CD4-positive, alpha-beta T cell (primary cell): ENCODE measurements around the gene LHFPL3. TPM values are rescaled to one million over a fixed set of nuclear protein-coding genes. Genes with fewer than 3 reads are reported as not detected.

ENCODE experiments used
- ATAC-seq: fragments of 200-7000 bp; cut with Tn5 transposase; one replicate; pipeline ENCODE4 v1.10.0; 2022; ENCODE audit warnings: mild to moderate bottlenecking; ENCODE audit not compliant: poor library complexity
- CTCF ChIA-PET: fragments of 350-600 bp; sonication (Branson Sonifier 250); formaldehyde crosslinking; loops from one replicate; lab custom pipeline; 2021; ENCODE audit warnings: antibody characterized with exemption, inconsistent platforms; lab: Charles Lee
- POLR2A ChIA-PET: fragments of 350-600 bp; sonication (Branson Sonifier 250); formaldehyde crosslinking; loops from one replicate; lab custom pipeline; 2021; ENCODE audit warnings: antibody characterized with exemption, inconsistent platforms; lab: Charles Lee
- DNase-seq, 14 experiments: peaks; one replicate each; pipeline ENCODE4 v3.0.0-alpha.2; 2013 to 2020; ENCODE audit warnings: mixed read lengths in 2 of 14
- H3K27ac ChIP-seq, 2 donors: one replicate each; pipeline versions ENCODE4 v1.5.1 to v1.7.0; 2013; ENCODE audit warnings: low read length in 2 of 2, low read depth in 1 of 2, mild to moderate bottlenecking in 1 of 2
- H3K27me3 ChIP-seq, 2 experiments: 1 replicate in 1 of 2; 2 replicates in 1 of 2; pipeline versions ENCODE4 v1.6.1 to v1.7.0; 2013; ENCODE audit warnings: low read length in 2 of 2, control low read depth in 1 of 2, mild to moderate bottlenecking in 1 of 2, moderate library complexity in 1 of 2; ENCODE audit not compliant: insufficient read depth in 2 of 2, control insufficient read depth in 1 of 2
- H3K36me3 ChIP-seq: one replicate; pipeline ENCODE4 v1.6.1; 2013; ENCODE audit warnings: low read length, control low read depth; ENCODE audit not compliant: insufficient read depth
- H3K4me1 ChIP-seq: one replicate; pipeline ENCODE4 v1.6.1; 2013; ENCODE audit warnings: low read length, control low read depth; ENCODE audit not compliant: insufficient read depth
- H3K4me3 ChIP-seq: one replicate; pipeline ENCODE4 v1.5.1; 2013; ENCODE audit warnings: mild to moderate bottlenecking, low read length, moderate library complexity
- H3K9me3 ChIP-seq, 2 experiments: 1 replicate in 1 of 2; 2 replicates in 1 of 2; pipeline versions ENCODE4 v1.6.1 to v1.7.0; 2013; ENCODE audit warnings: low read length in 2 of 2, mild to moderate bottlenecking in 2 of 2, control low read depth in 1 of 2, moderate library complexity in 1 of 2; ENCODE audit not compliant: control insufficient read depth in 1 of 2, insufficient read depth in 1 of 2
- H3K27ac Mint-ChIP-seq: one replicate; pipeline ENCODE4 v1.8.0; 2020; ENCODE audit warnings: mixed read lengths
- H3K27me3 Mint-ChIP-seq: one replicate; pipeline ENCODE4 v1.8.0; 2021; ENCODE audit warnings: mixed read lengths
- H3K36me3 Mint-ChIP-seq: one replicate; pipeline ENCODE4 v1.8.0; 2021; ENCODE audit warnings: low read depth, mixed read lengths
- H3K4me1 Mint-ChIP-seq: one replicate; pipeline ENCODE4 v1.8.0; 2021; ENCODE audit warnings: low read depth, mixed read lengths
- H3K4me3 Mint-ChIP-seq: one replicate; pipeline ENCODE4 v1.8.0; 2020; ENCODE audit warnings: mild to moderate bottlenecking, mixed read lengths
- H3K9me3 Mint-ChIP-seq: one replicate; pipeline ENCODE4 v1.8.0; 2020; ENCODE audit warnings: mixed read lengths
- intact Hi-C, 2 experiments: fragments of 100-400 bp; cut with DNase I in 1 of 2; cut with micrococcal nuclease in 1 of 2; formaldehyde crosslinking; loops; one replicate each; pipeline versions ENCODE4 v1.15.1 to v1.9.0; 2023 to 2025; cut with DNase I, micrococcal nuclease
- total RNA-seq, 174 experiments: library from RNA in 2 of 174; stranded (reverse) in 2 of 174; gene quantifications; one replicate each; pipeline ENCODE4 v1.2.3 and lab custom pipeline; 2021 to 2026
- TF ChIP-seq, protein P1 (sequence below): fragments of 200-600 bp; IDR thresholded peaks from one replicate; pipeline ENCODE4 v1.8.0; 2022; ENCODE audit warnings: antibody characterized with exemption, mild to moderate bottlenecking

LHFPL3 gene
- total RNA-seq, 2 experiments from 2014 or later: not detected

GRCh38 chr7:104945599-104945956 is 617.2 kb downstream of the LHFPL3 start:
- H3K4me3 ChIP-seq: peak overlapping the region; percentile 29
- ATAC-seq (no peak), DNase-seq (no peak)
- intact Hi-C loops: loop anchor here (2.0 kb wide), 4 partner anchors 23 to 585 kb away; no protein-coding TSS in a partner anchor
- H3K4me1 Mint-ChIP-seq: peaks cover 66% of the 10 kb centered on the region
- TF ChIP-seq, protein P1, sequence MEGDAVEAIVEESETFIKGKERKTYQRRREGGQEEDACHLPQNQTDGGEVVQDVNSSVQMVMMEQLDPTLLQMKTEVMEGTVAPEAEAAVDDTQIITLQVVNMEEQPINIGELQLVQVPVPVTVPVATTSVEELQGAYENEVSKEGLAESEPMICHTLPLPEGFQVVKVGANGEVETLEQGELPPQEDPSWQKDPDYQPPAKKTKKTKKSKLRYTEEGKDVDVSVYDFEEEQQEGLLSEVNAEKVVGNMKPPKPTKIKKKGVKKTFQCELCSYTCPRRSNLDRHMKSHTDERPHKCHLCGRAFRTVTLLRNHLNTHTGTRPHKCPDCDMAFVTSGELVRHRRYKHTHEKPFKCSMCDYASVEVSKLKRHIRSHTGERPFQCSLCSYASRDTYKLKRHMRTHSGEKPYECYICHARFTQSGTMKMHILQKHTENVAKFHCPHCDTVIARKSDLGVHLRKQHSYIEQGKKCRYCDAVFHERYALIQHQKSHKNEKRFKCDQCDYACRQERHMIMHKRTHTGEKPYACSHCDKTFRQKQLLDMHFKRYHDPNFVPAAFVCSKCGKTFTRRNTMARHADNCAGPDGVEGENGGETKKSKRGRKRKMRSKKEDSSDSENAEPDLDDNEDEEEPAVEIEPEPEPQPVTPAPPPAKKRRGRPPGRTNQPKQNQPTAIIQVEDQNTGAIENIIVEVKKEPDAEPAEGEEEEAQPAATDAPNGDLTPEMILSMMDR: no peak
- H3K27me3 ChIP-seq: no peaks in the 10 kb centered on the region
- ChIA-PET POLR2A (interaction anchor here (0.6 to 6.6 kb wide), 5 partner anchors 36 to 1665 kb away, joined by 3 to 81 read pairs (median 3); partner anchors contain the start of gene KMT2E), CTCF (interaction anchor here (0.8 to 4.1 kb wide), 2 partner anchors 36 to 39 kb away, joined by 4 to 16 read pairs; no protein-coding TSS in a partner anchor)
- H3K4me3 Mint-ChIP-seq: peak overlapping the region; percentile 91
- peak overlapping the region; percentile 100 for H3K27ac Mint-ChIP-seq
- no peaks in the 10 kb centered on the region for H3K36me3 ChIP-seq
- H3K36me3 Mint-ChIP-seq: peaks cover 10% of the 10 kb centered on the region
- H3K27me3 Mint-ChIP-seq: no peaks in the 10 kb centered on the region
- H3K9me3 Mint-ChIP-seq: peaks cover 2% of the 10 kb centered on the region
- peaks cover 61% of the 10 kb centered on the region for H3K4me1 ChIP-seq
- H3K27ac ChIP-seq: peak overlapping the region; percentile 97 to 98
- H3K9me3 ChIP-seq: no peaks in the 10 kb centered on the region

DNA sequence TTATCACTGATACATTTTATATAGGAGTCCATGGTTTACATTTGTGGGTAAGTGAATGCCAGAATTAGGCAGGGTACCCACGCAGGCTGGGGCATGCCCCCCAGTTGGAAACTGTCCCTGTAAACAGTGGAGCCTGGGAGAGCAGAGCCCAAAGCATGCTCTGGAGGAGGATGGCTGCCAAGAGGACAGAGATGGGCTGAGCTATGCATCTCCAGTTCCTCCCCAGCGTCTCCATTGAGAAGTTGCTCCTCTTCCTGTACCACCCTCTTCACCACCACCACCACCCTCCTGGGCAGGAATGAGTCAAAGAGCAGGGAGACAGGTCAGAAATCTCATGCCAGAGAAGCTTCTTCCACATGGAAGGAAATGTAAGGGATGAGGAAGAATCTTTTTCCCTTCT is 617.9 kb downstream of the LHFPL3 start:
- Histone ChIP-seq H3K9me3 (no peaks in the 10 kb centered on the region), H3K4me1 (peaks cover 54% of the 10 kb centered on the region), H3K27ac (no peak overlapping the region), H3K4me3 (no peak overlapping the region), H3K36me3 (no peaks in the 10 kb centered on the region), H3K27me3 (no peaks in the 10 kb centered on the region)
- Mint-ChIP-seq H3K27ac (peak overlapping the region; percentile 100), H3K4me3 (no peak overlapping the region), H3K9me3 (peaks cover 2% of the 10 kb centered on the region), H3K4me1 (peaks cover 58% of the 10 kb centered on the region), H3K27me3 (no peaks in the 10 kb centered on the region), H3K36me3 (peaks cover 6% of the 10 kb centered on the region)
- ChIA-PET POLR2A (interaction anchor here (1.0 to 6.6 kb wide), 2 partner anchors 38 to 67 kb away, joined by 3 to 81 read pairs; partner anchors contain the start of gene KMT2E), CTCF (interaction anchor here (0.6 to 4.1 kb wide), 3 partner anchors 20 to 35 kb away, joined by 3 to 16 read pairs (median 4); no protein-coding TSS in a partner anchor)
- TF ChIP-seq, protein P1: no peak
- ATAC-seq (no peak), DNase-seq (no peak)
- intact Hi-C loops: loop anchor here in 1 of 2 experiments (2.0 kb wide), 1 partner anchor 32 kb away; no protein-coding TSS in a partner anchor

- ChIA-PET POLR2A (no interaction called here), CTCF (no interaction called here)
- no peak overlapping the region for H3K27ac Mint-ChIP-seq
Measured at GRCh38 chr7:104950006-104950405, 621.6 kb downstream of the LHFPL3 start.

More at GRCh38 chr7:104950006-104950405, 621.6 kb downstream of the LHFPL3 start:
- H3K27me3 ChIP-seq: no peaks in the 10 kb centered on the region
- H3K27ac ChIP-seq: no peak overlapping the region
- no peaks in the 10 kb centered on the region for H3K36me3 ChIP-seq
- DNase-seq (no peak), ATAC-seq (no peak)
- no peak overlapping the region for H3K4me3 ChIP-seq
- Mint-ChIP-seq H3K9me3 (no peaks in the 10 kb centered on the region), H3K36me3 (peaks cover 3% of the 10 kb centered on the region), H3K4me1 (peaks cover 25% of the 10 kb centered on the region), H3K4me3 (no peak overlapping the region), H3K27me3 (no peaks in the 10 kb centered on the region)
- intact Hi-C loops: loop anchor here in 1 of 2 experiments (2.0 kb wide), 1 partner anchor 17 kb away; no protein-coding TSS in a partner anchor
- H3K9me3 ChIP-seq: no peaks in the 10 kb centered on the region
- peaks cover 17% of the 10 kb centered on the region for H3K4me1 ChIP-seq
- TF ChIP-seq, protein P1: no peak
